Kidney (tissue), 14 donors: ENCODE measurements around the gene TST. TPM values are rescaled to one million over a fixed set of nuclear protein-coding genes. Genes with fewer than 3 reads are reported as not detected.

Experiments
- DNase-seq, 5 donors: peaks; one replicate each; pipeline ENCODE4 v3.0.0-alpha.2; 2013 to 2020
- FAIRE-seq: peaks from 2 replicates; lab custom pipeline; 2012; peaks lifted over from hg19 to GRCh38; lab: Jason Lieb, UNC
- H3K27ac ChIP-seq, 2 donors: one replicate each; pipeline ENCODE4 v1.7.0; 2013; ENCODE audit warnings: low read depth in 2 of 2, low read length in 2 of 2, inconsistent platforms in 1 of 2
- H3K27me3 ChIP-seq: one replicate; pipeline ENCODE4 v1.7.1; 2013; ENCODE audit warnings: low read length, inconsistent platforms; ENCODE audit not compliant: control insufficient read depth, insufficient read depth
- H3K36me3 ChIP-seq, 3 donors: one replicate each; pipeline versions ENCODE4 v1.7.0 to v1.7.1; 2013; ENCODE audit warnings: low read length in 3 of 3, control low read depth in 1 of 3, inconsistent platforms in 1 of 3; ENCODE audit not compliant: insufficient read depth in 3 of 3, control insufficient read depth in 2 of 3
- H3K4me1 ChIP-seq, 3 donors: one replicate each; pipeline versions ENCODE4 v1.7.0 to v1.7.1; 2013; ENCODE audit warnings: low read length in 3 of 3, inconsistent platforms in 1 of 3, low read depth in 1 of 3; ENCODE audit not compliant: control insufficient read depth in 2 of 3, insufficient read depth in 2 of 3
- H3K4me3 ChIP-seq, 3 donors: one replicate each; pipeline versions ENCODE4 v1.7.0 to v1.8.1; 2013; ENCODE audit warnings: low read length in 3 of 3, control low read depth in 1 of 3, inconsistent platforms in 1 of 3
- H3K9ac ChIP-seq, 3 donors: one replicate each; pipeline versions ENCODE4 v1.7.0 to v1.7.1; 2013; ENCODE audit warnings: low read length in 3 of 3, control low read depth in 1 of 3, inconsistent platforms in 1 of 3
- H3K9me3 ChIP-seq, 3 donors: one replicate each; pipeline versions ENCODE4 v1.7.0 to v1.7.1; 2013; ENCODE audit warnings: low read length in 3 of 3, control low read depth in 1 of 3, inconsistent platforms in 1 of 3; ENCODE audit not compliant: control insufficient read depth in 2 of 3, insufficient read depth in 1 of 3
- CTCF ChIP-seq: IDR thresholded peaks from 3 replicates; pipeline ENCODE4 v1.5.1; 2012; ENCODE audit warnings: mild to moderate bottlenecking, moderate library complexity, borderline replicate concordance; ENCODE audit not compliant: insufficient read depth; ENCODE audit errors: extremely low read depth
- intact Hi-C: fragments of 100-400 bp; cut with DNase I; formaldehyde crosslinking; loops from one replicate; pipeline ENCODE4 v1.11.1; 2022
- polyA plus RNA-seq: library from polyadenylated mRNA; stranded (reverse); fragments of 350-450 nt; fragmentation: Illumina TruSeq; extraction: RNeasy Lipid Tissue Mini Kit (QIAGEN cat#74804); gene quantifications from one replicate; pipeline ENCODE4 v1.2.3, GENCODE V29; 2014; ENCODE audit warnings: low read depth, low replicate concordance; ENCODE audit not compliant: insufficient read depth
- total RNA-seq: library from RNA; stranded (reverse); fragmentation: NEBNext Ultra II Directional; extraction: Animal tissue kit (Norgen Biotek cat#: 25700); gene quantifications from one replicate; pipeline ENCODE4 v1.2.1, GENCODE V29; 2021
- donor health status: control.
- donor health status: control.
- donor health status: control.
- donor health status: control.
- donor health status: control.
- donor health status: DM: yes; HTN: yes; CAD: no.
- donor health status: Normal renal cell carcinoma (clear cell type).

TST gene
- total and polyA plus RNA-seq, 2 donors from 2014 or later, result 48.7 to 283 TPM

- no peak for TF ChIP-seq CTCF
- no peak overlapping the region for H3K4me3 ChIP-seq
- no peaks in the 10 kb centered on the region for H3K27me3 ChIP-seq
- no peak overlapping the region for H3K9ac ChIP-seq
- no peaks in the 10 kb centered on the region for H3K9me3 ChIP-seq
- intact Hi-C loops, result no loop called here
- no peak for FAIRE-seq
- no peaks in the 10 kb centered on the region for H3K36me3 ChIP-seq
- peaks cover 0 to 7% (median 0%) of the 10 kb centered on the region in 3 donors for H3K4me1 ChIP-seq
- DNase-seq, result no peak
- no peak overlapping the region for H3K27ac ChIP-seq
These were observed 34.2 kb upstream of the TST start for GRCh38 chr22:37053310-37054055.

- DNase-seq (peak in 1 of 5 donors; percentile 77), FAIRE-seq (no peak)
- Histone ChIP-seq H3K27ac (no peak overlapping the region), H3K4me1 (peaks cover 0 to 7% (median 0%) of the 10 kb centered on the region in 3 donors), H3K9ac (peak overlapping the region in 1 of 3 donors; percentile 12), H3K9me3 (no peaks in the 10 kb centered on the region), H3K36me3 (no peaks in the 10 kb centered on the region), H3K27me3 (no peaks in the 10 kb centered on the region), H3K4me3 (peak overlapping the region in 2 of 3 donors; percentile 34 to 35)
- no peak for TF ChIP-seq CTCF
- intact Hi-C loops, result no loop called here
These were observed 33.4 kb upstream of the TST start for GRCh38 chr22:37052386-37053309.

GRCh38 chr22:37051391-37052385 is 32.4 kb upstream of the TST start, which contains the start of gene KCTD17:
Gene KCTD17, plus strand, starts transcription at chr22:37051742. Its CDS starts 19 bp downstream, at chr22:37051761.
- Histone ChIP-seq H3K9ac (peak within 1 kb of the TSS in 1 of 3 donors; percentile 12), H3K27ac (no peak within 1 kb of the TSS), H3K27me3 (no peaks in the 10 kb centered on the region), H3K9me3 (no peaks in the 10 kb centered on the region), H3K36me3 (no peaks in the 10 kb centered on the region), H3K4me1 (peaks cover 0 to 7% (median 0%) of the 10 kb centered on the region in 3 donors), H3K4me3 (peak within 1 kb of the TSS; percentile 14 to 36 (median 35))
- intact Hi-C loops, result no loop called here
- DNase-seq, result peak; percentile 68 to 89 (median 81)
- FAIRE-seq, result no peak
- TF ChIP-seq CTCF, result no peak
